Breast epithelium (tissue), 4 donors: Measurements from ENCODE around the gene SDCCAG8. TPM values are rescaled to one million over a fixed set of nuclear protein-coding genes. Genes with fewer than 3 reads are reported as not detected.

ENCODE experiments used
- DNase-seq, 2 donors: peaks; one replicate each; pipeline ENCODE4 v3.0.0-alpha.2; 2019; ENCODE audit warnings: low spot score in 2 of 2
- H3K27ac ChIP-seq, 2 donors: fragments of 200-600 bp; sonication (generic) in 1 of 2; one replicate each; pipeline ENCODE4 v1.5.1; 2016 to 2019; ENCODE audit warnings: mild to moderate bottlenecking in 1 of 2
- H3K27me3 ChIP-seq, 2 donors: fragments of 200-600 bp; sonication (generic) in 1 of 2; one replicate each; pipeline versions ENCODE4 v1.5.1 to v1.6.0; 2017 to 2019; ENCODE audit warnings: control low read depth in 1 of 2, mild to moderate bottlenecking in 1 of 2
- H3K36me3 ChIP-seq: fragments of 200-600 bp; one replicate; pipeline ENCODE4 v1.5.1; 2019
- H3K4me1 ChIP-seq, 2 donors: fragments of 200-600 bp; sonication (generic); one replicate each; pipeline ENCODE4 v1.5.1; 2016 to 2019; ENCODE audit warnings: control low read depth in 1 of 2
- H3K4me3 ChIP-seq, 3 donors: fragments of 200-600 bp; sonication (generic); 1 replicate in 2 of 3; 2 replicates in 1 of 3; pipeline ENCODE4 v1.5.1; 2016 to 2019; ENCODE audit warnings: mild to moderate bottlenecking in 3 of 3, moderate library complexity in 2 of 3
- H3K9me3 ChIP-seq, 2 donors: fragments of 200-600 bp; sonication (generic) in 1 of 2; one replicate each; pipeline ENCODE4 v1.5.1; 2016 to 2019; ENCODE audit warnings: control low read depth in 1 of 2
- CTCF ChIP-seq, 3 donors: fragments of 450-650 bp; IDR thresholded peaks; one replicate each; pipeline ENCODE4 v1.5.1; 2016 to 2017; ENCODE audit warnings: antibody characterized with exemption in 3 of 3, mild to moderate bottlenecking in 3 of 3, moderate library complexity in 3 of 3
- POLR2A ChIP-seq: fragments of 450-650 bp; IDR thresholded peaks from one replicate; pipeline ENCODE4 v1.6.1; 2016; ENCODE audit warnings: antibody characterized with exemption, mild to moderate bottlenecking, moderate library complexity
- POLR2AphosphoS5 ChIP-seq, 3 donors: sonication (generic); formaldehyde crosslinking; IDR thresholded peaks; one replicate each; pipeline ENCODE4 v1.6.1; 2017; ENCODE audit warnings: antibody characterized with exemption in 3 of 3
- intact Hi-C: fragments of 100-400 bp; cut with DNase I; formaldehyde crosslinking; loops from one replicate; pipeline ENCODE4 v1.15.1; 2023; ENCODE audit warnings: low total_unique reads
- total RNA-seq, 3 donors: library from RNA; depleted of rRNA; stranded (reverse); fragments of >200 nt; gene quantifications; one replicate each; pipeline ENCODE4 v1.1.0, GENCODE V29; 2016

The SDCCAG8 gene
- total RNA-seq, 3 donors from 2014 or later: 48.6 to 73.0 (median 62.3) TPM

GRCh38 chr1:243543501-243543900 lies 287.7 kb downstream of the SDCCAG8 start:
- Histone ChIP-seq H3K4me3 (no peak overlapping the region), H3K27me3 (no peaks in the 10 kb centered on the region), H3K4me1 (no peaks in the 10 kb centered on the region), H3K36me3 (no peaks in the 10 kb centered on the region), H3K27ac (no peak overlapping the region), H3K9me3 (no peaks in the 10 kb centered on the region)
- intact Hi-C loops: no loop called here
- DNase-seq: no peak
- no peak for TF ChIP-seq POLR2AphosphoS5 (IDR thresholded peaks at IDR 0.05)
- TF ChIP-seq CTCF (IDR thresholded peaks at IDR 0.05): no peak
- TF ChIP-seq POLR2A: no peak

- Histone ChIP-seq H3K27me3 (no peaks in the 10 kb centered on the region), H3K4me1 (no peaks in the 10 kb centered on the region), H3K27ac (no peak overlapping the region), H3K4me3 (no peak overlapping the region), H3K36me3 (no peaks in the 10 kb centered on the region), H3K9me3 (no peaks in the 10 kb centered on the region)
- intact Hi-C loops: no loop called here
- no peak for TF ChIP-seq POLR2A
- TF ChIP-seq CTCF (IDR thresholded peaks at IDR 0.05): no peak
- TF ChIP-seq POLR2AphosphoS5 (IDR thresholded peaks at IDR 0.05): no peak
- no peak for DNase-seq
Observed at GRCh38 chr1:243546457-243546856, 290.6 kb downstream of the SDCCAG8 start.

GRCh38 chr1:243547891-243548290 lies 292.1 kb downstream of the SDCCAG8 start:
- H3K9me3 ChIP-seq: no peaks in the 10 kb centered on the region
- no peak overlapping the region for H3K27ac ChIP-seq
- intact Hi-C loops: no loop called here
- TF ChIP-seq CTCF (IDR thresholded peaks at IDR 0.05): no peak
- TF ChIP-seq POLR2AphosphoS5 (IDR thresholded peaks at IDR 0.05): no peak
- no peak for TF ChIP-seq POLR2A
- H3K27me3 ChIP-seq: no peaks in the 10 kb centered on the region
- no peaks in the 10 kb centered on the region for H3K4me1 ChIP-seq
- DNase-seq: no peak
- H3K4me3 ChIP-seq: no peak overlapping the region
- no peaks in the 10 kb centered on the region for H3K36me3 ChIP-seq

GRCh38 chr1:243548516-243548915 lies 292.7 kb downstream of the SDCCAG8 start:
- H3K27me3 ChIP-seq: no peaks in the 10 kb centered on the region
- no peak for DNase-seq
- no peaks in the 10 kb centered on the region for H3K4me1 ChIP-seq
- TF ChIP-seq CTCF (IDR thresholded peaks at IDR 0.05) (no peak), POLR2AphosphoS5 (IDR thresholded peaks at IDR 0.05) (no peak), POLR2A (no peak)
- no peaks in the 10 kb centered on the region for H3K9me3 ChIP-seq
- H3K36me3 ChIP-seq: no peaks in the 10 kb centered on the region
- no peak overlapping the region for H3K4me3 ChIP-seq
- no peak overlapping the region for H3K27ac ChIP-seq
- intact Hi-C loops: no loop called here

- Histone ChIP-seq H3K4me1 (no peaks in the 10 kb centered on the region), H3K36me3 (no peaks in the 10 kb centered on the region), H3K27me3 (no peaks in the 10 kb centered on the region), H3K4me3 (no peak overlapping the region), H3K27ac (no peak overlapping the region), H3K9me3 (no peaks in the 10 kb centered on the region)
- no peak for TF ChIP-seq CTCF (IDR thresholded peaks at IDR 0.05)
- TF ChIP-seq POLR2AphosphoS5 (IDR thresholded peaks at IDR 0.05): no peak
- TF ChIP-seq POLR2A: no peak
- no peak for DNase-seq
- intact Hi-C loops: no loop called here
Observed at GRCh38 chr1:243549108-243549507, 293.3 kb downstream of the SDCCAG8 start.

Other genes starting within 250 kb of the SDCCAG8 start
- gene CEP170, start 760 bp upstream of the SDCCAG8 start, total RNA-seq: 10 to 100 TPM; 37.4 to 54.2 (median 47.4) TPM